Osteoblast (primary cell): ENCODE data around the gene TRIM67. TPM values are rescaled to one million over a fixed set of nuclear protein-coding genes. Genes with fewer than 3 reads are reported as not detected.
"Not testable (repeated sequence)": the region's sequence is repeated elsewhere in the genome, so short reads cannot be mapped to it uniquely, and the experiment has no call there.

ENCODE experiments used
- DNase-seq: peaks from one replicate; pipeline ENCODE4 v3.0.0; 2011; ENCODE audit warnings: low spot score, mixed read lengths; ENCODE audit not compliant: insufficient read length; ENCODE audit errors: missing footprints
- H2AFZ ChIP-seq: 2 replicates; pipeline ENCODE4 v1.6.0; 2011; ENCODE audit warnings: mild to moderate bottlenecking, low read length
- H3K27ac ChIP-seq: 2 replicates; pipeline ENCODE4 v1.5.1; 2011; ENCODE audit warnings: mild to moderate bottlenecking, low read depth, low read length, moderate library complexity
- H3K27me3 ChIP-seq: 2 replicates; pipeline ENCODE4 v1.6.0; 2012; ENCODE audit warnings: mild to moderate bottlenecking, control low read depth, inconsistent platforms, low read length, moderate library complexity; ENCODE audit not compliant: insufficient read depth
- H3K36me3 ChIP-seq: 2 replicates; pipeline ENCODE4 v1.5.1; 2011; ENCODE audit warnings: mild to moderate bottlenecking, low read length, control low read depth, moderate library complexity; ENCODE audit not compliant: insufficient read depth
- H3K4me1 ChIP-seq: 2 replicates; pipeline ENCODE4 v1.5.1; 2011; ENCODE audit warnings: mild to moderate bottlenecking, low read length, control low read depth, moderate library complexity; ENCODE audit not compliant: insufficient read depth
- H3K4me2 ChIP-seq: 2 replicates; pipeline ENCODE4 v1.6.0; 2011; ENCODE audit warnings: mild to moderate bottlenecking, low read length; ENCODE audit not compliant: insufficient read depth
- H3K4me3 ChIP-seq: fragments of 200-600 bp; sonication (generic); 3 replicates; pipeline ENCODE4 v1.5.1; 2012; ENCODE audit warnings: mild to moderate bottlenecking, low read length, inconsistent platforms; ENCODE audit not compliant: insufficient read depth
- H3K79me2 ChIP-seq: 2 replicates; pipeline ENCODE4 v1.6.0; 2012; ENCODE audit warnings: mild to moderate bottlenecking, low read length, control low read depth, inconsistent platforms; ENCODE audit not compliant: insufficient read depth
- H3K9me3 ChIP-seq: 2 replicates; pipeline ENCODE4 v1.5.1; 2011; ENCODE audit warnings: low read depth, low read length, control low read depth
- H4K20me1 ChIP-seq: 2 replicates; pipeline ENCODE4 v1.6.0; 2012; ENCODE audit warnings: mild to moderate bottlenecking, low read length, control low read depth; ENCODE audit not compliant: insufficient read depth
- total RNA-seq: library from RNA; depleted of rRNA; stranded (reverse); fragments of >200 nt; gene quantifications from 2 replicates; pipeline ENCODE4 v1.2.3, GENCODE V29; 2012
- TF ChIP-seq, protein P1 (sequence below): IDR thresholded peaks from 2 replicates; pipeline ENCODE4 v1.5.1; 2011; ENCODE audit warnings: mild to moderate bottlenecking, low read depth, low read length, moderate library complexity; ENCODE audit errors: extremely low read depth

The TRIM67 gene
- total RNA-seq, 1 donor: 0.36 TPM

DNA sequence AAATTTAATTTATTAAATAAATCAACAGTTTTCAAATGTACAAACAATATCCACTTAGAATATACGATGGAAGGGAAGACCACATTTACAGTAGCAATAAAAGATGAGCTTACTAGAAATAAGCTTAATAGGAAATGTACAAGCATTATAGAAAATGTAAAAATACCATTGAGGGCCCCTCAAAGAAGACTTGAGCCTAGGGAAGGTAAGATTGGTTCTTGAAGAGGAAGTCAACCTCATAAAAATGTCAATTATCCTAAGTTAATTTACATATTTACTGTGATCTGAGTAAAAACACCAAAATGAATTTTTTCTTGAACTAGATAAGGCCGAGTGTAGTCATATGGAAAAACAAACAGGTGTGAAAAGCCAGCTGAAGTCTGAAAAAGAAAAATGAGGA is 39.7 kb upstream of the TRIM67 start:
- TF ChIP-seq, protein P1, sequence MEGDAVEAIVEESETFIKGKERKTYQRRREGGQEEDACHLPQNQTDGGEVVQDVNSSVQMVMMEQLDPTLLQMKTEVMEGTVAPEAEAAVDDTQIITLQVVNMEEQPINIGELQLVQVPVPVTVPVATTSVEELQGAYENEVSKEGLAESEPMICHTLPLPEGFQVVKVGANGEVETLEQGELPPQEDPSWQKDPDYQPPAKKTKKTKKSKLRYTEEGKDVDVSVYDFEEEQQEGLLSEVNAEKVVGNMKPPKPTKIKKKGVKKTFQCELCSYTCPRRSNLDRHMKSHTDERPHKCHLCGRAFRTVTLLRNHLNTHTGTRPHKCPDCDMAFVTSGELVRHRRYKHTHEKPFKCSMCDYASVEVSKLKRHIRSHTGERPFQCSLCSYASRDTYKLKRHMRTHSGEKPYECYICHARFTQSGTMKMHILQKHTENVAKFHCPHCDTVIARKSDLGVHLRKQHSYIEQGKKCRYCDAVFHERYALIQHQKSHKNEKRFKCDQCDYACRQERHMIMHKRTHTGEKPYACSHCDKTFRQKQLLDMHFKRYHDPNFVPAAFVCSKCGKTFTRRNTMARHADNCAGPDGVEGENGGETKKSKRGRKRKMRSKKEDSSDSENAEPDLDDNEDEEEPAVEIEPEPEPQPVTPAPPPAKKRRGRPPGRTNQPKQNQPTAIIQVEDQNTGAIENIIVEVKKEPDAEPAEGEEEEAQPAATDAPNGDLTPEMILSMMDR: no peak
- Histone ChIP-seq H3K4me2 (no peak overlapping the region), H3K36me3 (no peaks in the 10 kb centered on the region), H3K79me2 (no peaks in the 10 kb centered on the region), H2AFZ (no peak overlapping the region), H3K9me3 (no peaks in the 10 kb centered on the region), H3K27ac (no peak overlapping the region), H3K27me3 (no peaks in the 10 kb centered on the region), H3K4me1 (no peaks in the 10 kb centered on the region), H3K4me3 (no peak overlapping the region), H4K20me1 (no peaks in the 10 kb centered on the region)
- DNase-seq: no peak

DNA sequence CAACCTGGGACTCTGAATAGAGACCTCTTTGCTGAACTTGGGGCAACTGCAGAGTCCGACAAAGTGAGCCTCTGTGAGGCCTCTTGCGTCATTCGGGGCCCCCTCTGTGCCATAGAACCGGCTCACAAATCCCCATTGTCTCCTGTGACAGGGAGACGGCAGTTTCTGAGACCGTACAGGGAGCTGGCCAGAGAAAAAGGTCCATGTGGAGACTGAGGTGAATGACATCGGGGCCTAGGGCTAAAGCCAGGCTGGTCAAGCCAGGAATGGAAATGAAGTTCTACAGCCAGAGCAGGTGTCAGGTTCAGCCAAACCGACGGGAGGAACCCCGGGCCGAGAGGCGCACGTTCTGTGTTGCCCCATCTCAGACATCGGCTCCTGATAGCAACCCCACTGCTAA is 37.1 kb upstream of the TRIM67 start:
- no peaks in the 10 kb centered on the region for H3K36me3 ChIP-seq
- H3K9me3 ChIP-seq: no peaks in the 10 kb centered on the region
- H3K27me3 ChIP-seq: no peaks in the 10 kb centered on the region
- DNase-seq: no peak
- H3K4me3 ChIP-seq: no peak overlapping the region
- TF ChIP-seq, protein P1: no peak
- H3K27ac ChIP-seq: no peak overlapping the region
- H3K79me2 ChIP-seq: no peaks in the 10 kb centered on the region
- H4K20me1 ChIP-seq: no peaks in the 10 kb centered on the region
- no peak overlapping the region for H3K4me2 ChIP-seq
- H3K4me1 ChIP-seq: no peaks in the 10 kb centered on the region
- H2AFZ ChIP-seq: no peak overlapping the region

DNA sequence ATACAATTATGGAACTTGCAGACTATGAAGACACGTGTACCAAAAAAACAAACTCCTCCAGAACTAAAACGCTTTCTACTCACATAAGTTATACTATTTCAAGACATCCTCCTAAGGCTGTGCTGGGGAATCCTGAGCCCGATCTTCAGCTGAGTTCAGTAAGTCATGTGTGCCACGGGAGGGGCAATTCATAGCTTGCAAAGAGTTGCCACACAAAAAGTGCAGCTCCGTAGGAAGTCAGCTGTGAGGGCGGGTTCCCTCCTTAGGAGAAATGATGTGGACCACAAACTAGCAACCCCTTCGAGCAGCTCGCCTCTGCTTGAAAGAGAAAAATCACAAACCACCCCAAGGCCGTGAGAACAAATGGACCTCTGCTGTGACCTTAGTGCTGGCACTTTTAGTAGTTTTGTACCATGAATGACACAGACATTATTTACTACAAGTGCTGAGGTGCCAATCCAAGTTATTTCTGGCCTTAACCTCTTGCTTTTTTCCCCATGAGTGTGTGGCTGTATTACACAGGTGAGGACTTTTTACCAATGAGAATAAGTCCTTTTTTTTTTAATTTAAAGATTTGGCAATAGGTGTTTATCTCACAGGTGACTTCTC is 35.8 kb upstream of the TRIM67 start:
- no peaks in the 10 kb centered on the region for H3K36me3 ChIP-seq
- no peaks in the 10 kb centered on the region for H3K27me3 ChIP-seq
- H2AFZ ChIP-seq: no peak overlapping the region
- H3K4me3 ChIP-seq: no peak overlapping the region
- no peak overlapping the region for H3K27ac ChIP-seq
- no peak for DNase-seq
- H3K9me3 ChIP-seq: no peaks in the 10 kb centered on the region
- H4K20me1 ChIP-seq: no peaks in the 10 kb centered on the region
- no peak overlapping the region for H3K4me2 ChIP-seq
- TF ChIP-seq, protein P1: no peak
- H3K4me1 ChIP-seq: no peaks in the 10 kb centered on the region
- H3K79me2 ChIP-seq: no peaks in the 10 kb centered on the region

DNA sequence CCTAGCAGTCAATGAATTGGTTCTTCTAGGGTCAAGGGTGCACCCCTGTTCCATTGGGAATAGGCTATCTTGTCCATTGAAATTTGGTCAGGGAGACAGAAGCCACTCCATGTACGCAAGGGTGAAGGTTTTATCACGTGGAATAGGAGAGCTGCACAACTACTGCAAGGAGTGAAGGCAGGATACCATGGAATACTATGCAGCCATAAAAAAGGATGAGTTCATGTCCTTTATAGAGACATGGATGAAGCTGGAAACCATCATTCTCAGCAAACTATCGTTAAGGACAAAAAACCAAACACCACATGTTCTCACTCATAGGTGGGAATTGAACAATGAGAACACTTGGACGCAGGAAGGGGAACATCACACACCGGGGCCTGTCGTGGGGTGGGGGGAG is 34.8 kb upstream of the TRIM67 start:
- not testable (repeated sequence) for H4K20me1 ChIP-seq, H3K4me2 ChIP-seq, H3K9me3 ChIP-seq, H3K36me3 ChIP-seq, H3K4me3 ChIP-seq, DNase-seq, H3K79me2 ChIP-seq, H3K4me1 ChIP-seq, H3K27ac ChIP-seq, H2AFZ ChIP-seq, H3K27me3 ChIP-seq

DNA sequence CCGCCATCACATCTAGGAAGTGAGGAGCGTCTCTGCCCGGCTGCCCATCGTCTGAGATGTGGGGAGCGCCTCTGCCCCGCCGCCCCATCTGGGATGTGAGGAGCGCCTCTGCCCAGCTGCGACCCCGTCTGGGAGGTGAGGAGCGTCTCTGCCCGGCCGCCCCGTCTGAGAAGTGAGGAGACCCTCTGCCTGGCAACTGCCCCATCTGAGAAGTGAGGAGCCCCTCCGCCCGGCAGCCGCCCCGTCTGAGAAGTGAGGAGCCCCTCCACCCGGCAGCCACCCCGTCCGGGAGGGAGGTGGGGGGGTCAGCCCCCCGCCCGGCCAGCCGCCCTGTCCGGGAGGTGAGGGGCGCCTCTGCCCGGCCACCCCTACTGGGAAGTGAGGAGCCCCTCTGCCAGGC is 33.4 kb upstream of the TRIM67 start:
- not testable (repeated sequence) for H3K36me3 ChIP-seq, H3K4me2 ChIP-seq, H3K79me2 ChIP-seq, H3K27ac ChIP-seq, H3K9me3 ChIP-seq, H3K4me3 ChIP-seq, H3K27me3 ChIP-seq, H2AFZ ChIP-seq, DNase-seq, H4K20me1 ChIP-seq, H3K4me1 ChIP-seq
